Neuronal stem cell (in vitro differentiated cells): Measurements from ENCODE around the gene ABCB11.

ENCODE experiments used
- DNase-seq: peaks from one replicate; pipeline ENCODE4 v3.0.0-alpha.2; 2013; ENCODE audit warnings: low spot score
- H2AFZ ChIP-seq: one replicate; pipeline ENCODE4 v1.6.1; 2013; ENCODE audit warnings: mild to moderate bottlenecking, low read length, inconsistent platforms
- H2AK5ac ChIP-seq: 2 replicates; pipeline ENCODE4 v1.6.1; 2013; ENCODE audit warnings: low read depth, mild to moderate bottlenecking, inconsistent platforms, low read length, moderate library complexity, mixed read lengths
- H2BK120ac ChIP-seq: 2 replicates; pipeline ENCODE4 v1.6.1; 2013; ENCODE audit warnings: low read depth, mild to moderate bottlenecking, inconsistent platforms, low read length, moderate library complexity, mixed read lengths
- H2BK12ac ChIP-seq: one replicate; pipeline ENCODE4 v1.6.1; 2013; ENCODE audit warnings: low read length, inconsistent platforms
- H2BK15ac ChIP-seq: 2 replicates; pipeline ENCODE4 v1.6.1; 2013; ENCODE audit warnings: mild to moderate bottlenecking, low read length, inconsistent platforms, mixed read lengths
- H2BK5ac ChIP-seq: one replicate; pipeline ENCODE4 v1.6.1; 2013; ENCODE audit warnings: inconsistent platforms, mild to moderate bottlenecking, low read length, moderate library complexity
- H3K14ac ChIP-seq: one replicate; pipeline ENCODE4 v1.6.1; 2013; ENCODE audit warnings: low read length, inconsistent platforms
- H3K18ac ChIP-seq: 2 replicates; pipeline ENCODE4 v1.6.1; 2013; ENCODE audit warnings: low read length, inconsistent platforms
- H3K23ac ChIP-seq: 2 replicates; pipeline ENCODE4 v1.6.1; 2013; ENCODE audit warnings: low read depth, mild to moderate bottlenecking, mixed read lengths, low read length, inconsistent platforms; ENCODE audit not compliant: poor library complexity
- H3K27ac ChIP-seq: replicated peaks from 3 replicates; pipeline ENCODE4 v1.5.1; 2013; ENCODE audit warnings: low read length, inconsistent platforms
- H3K27me3 ChIP-seq, 3 experiments: 2 replicates each; pipeline ENCODE4 v1.6.1; 2013; ENCODE audit warnings: low read length in 3 of 3, mild to moderate bottlenecking in 2 of 3, inconsistent platforms in 1 of 3, low read depth in 1 of 3, mixed read lengths in 1 of 3, moderate library complexity in 1 of 3; ENCODE audit not compliant: control insufficient read depth in 3 of 3, insufficient read depth in 3 of 3
- H3K36me3 ChIP-seq, 2 donors: replicated peaks in 1 of 2; 2 replicates each; pipeline ENCODE4 v1.6.1; 2013; ENCODE audit warnings: low read length in 2 of 2; ENCODE audit not compliant: control insufficient read depth in 2 of 2, insufficient read depth in 2 of 2
- H3K4ac ChIP-seq: 2 replicates; pipeline ENCODE4 v1.6.1; 2013; ENCODE audit warnings: inconsistent platforms, mild to moderate bottlenecking, low read length, moderate library complexity
- H3K4me1 ChIP-seq, 2 donors: 1 replicate in 1 of 2; 2 replicates in 1 of 2; pipeline ENCODE4 v1.6.1; 2013; ENCODE audit warnings: low read length in 2 of 2, low read depth in 1 of 2; ENCODE audit not compliant: control insufficient read depth in 2 of 2, insufficient read depth in 1 of 2
- H3K4me2 ChIP-seq: one replicate; pipeline ENCODE4 v1.6.1; 2013; ENCODE audit warnings: mild to moderate bottlenecking, low read length, inconsistent platforms; ENCODE audit not compliant: insufficient read depth, poor library complexity, severe bottlenecking
- H3K4me3 ChIP-seq, 2 donors: 2 replicates each; pipeline ENCODE4 v1.5.1; 2013; ENCODE audit warnings: low read length in 2 of 2, mild to moderate bottlenecking in 2 of 2, inconsistent platforms in 1 of 2, moderate library complexity in 1 of 2
- H3K79me1 ChIP-seq: one replicate; pipeline ENCODE4 v1.6.1; 2013; ENCODE audit warnings: low read depth, mild to moderate bottlenecking, inconsistent platforms, low read length, moderate library complexity
- H3K9ac ChIP-seq: one replicate; pipeline ENCODE4 v1.6.1; 2013; ENCODE audit warnings: mild to moderate bottlenecking, low read depth, low read length, inconsistent platforms; ENCODE audit not compliant: poor library complexity
- H3K9me3 ChIP-seq, 2 donors: replicated peaks in 1 of 2; 2 replicates each; pipeline versions ENCODE3 to v1.6.1; 2013; ENCODE audit warnings: low read length in 2 of 2, mild to moderate bottlenecking in 2 of 2, inconsistent platforms in 1 of 2, low read depth in 1 of 2, mixed read lengths in 1 of 2, moderate library complexity in 1 of 2; ENCODE audit not compliant: control insufficient read depth in 2 of 2, insufficient read depth in 1 of 2
- H4K8ac ChIP-seq: one replicate; pipeline ENCODE4 v1.6.1; 2013; ENCODE audit warnings: low read depth, mild to moderate bottlenecking, inconsistent platforms, low read length, moderate library complexity
- H4K91ac ChIP-seq: one replicate; pipeline ENCODE4 v1.6.1; 2013; ENCODE audit warnings: low read length, low read depth, mild to moderate bottlenecking, inconsistent platforms; ENCODE audit not compliant: poor library complexity
- WGBS, 2 donors: extraction: QIAGEN DNeasy Blood & Tissue Kit; methylation state at CpG; one replicate each; pipeline ENCODE4 v1.1.7; 2013; ENCODE audit warnings: missing lambda C conversion rate in 2 of 2, mixed read lengths in 1 of 2; ENCODE audit not compliant: insufficient read length in 2 of 2, insufficient replicate concordance in 1 of 2; ENCODE audit errors: extremely low coverage in 2 of 2; 5-methylcytosine and 5-hydroxymethylcytosine counted together

The ABCB11 gene

GRCh38 chr2:169073211-169073962 lies 42.3 kb upstream of the ABCB11 start:
- H3K9me3 ChIP-seq, result no peaks in the 10 kb centered on the region
- H4K8ac ChIP-seq, result no peak overlapping the region
- WGBS, 2 donors, result no CpG with 5 or more reads among the region's 3 CpGs
- DNase-seq, result no peak
- no peak overlapping the region for H3K9ac ChIP-seq
- H3K23ac ChIP-seq, result no peak overlapping the region
- H3K4ac ChIP-seq, result no peak overlapping the region
- no peaks in the 10 kb centered on the region for H3K36me3 ChIP-seq
- H4K91ac ChIP-seq, result no peak overlapping the region
- H3K27me3 ChIP-seq, result peaks cover 0 to 5% (median 0%) of the 10 kb centered on the region in 3 experiments
- no peak overlapping the region for H2BK120ac ChIP-seq
- no peak overlapping the region for H3K4me3 ChIP-seq
- no peak overlapping the region for H3K4me2 ChIP-seq
- H2BK5ac ChIP-seq, result no peak overlapping the region
- H3K4me1 ChIP-seq, result no peaks in the 10 kb centered on the region
- no peak overlapping the region for H3K18ac ChIP-seq
- H2BK12ac ChIP-seq, result no peak overlapping the region
- no peak overlapping the region for H2AK5ac ChIP-seq
- no peak overlapping the region for H3K27ac ChIP-seq
- H2AFZ ChIP-seq, result no peak overlapping the region
- H2BK15ac ChIP-seq, result no peak overlapping the region
- H3K14ac ChIP-seq, result no peak overlapping the region
- H3K79me1 ChIP-seq, result no peaks in the 10 kb centered on the region

- H3K79me1 ChIP-seq, result no peaks in the 10 kb centered on the region
- H2AFZ ChIP-seq, result no peak overlapping the region
- no peaks in the 10 kb centered on the region for H3K9me3 ChIP-seq
- H3K27me3 ChIP-seq, result no peaks in the 10 kb centered on the region
- H3K23ac ChIP-seq, result no peak overlapping the region
- H3K4ac ChIP-seq, result no peak overlapping the region
- H3K18ac ChIP-seq, result no peak overlapping the region
- H2BK12ac ChIP-seq, result no peak overlapping the region
- H2BK120ac ChIP-seq, result no peak overlapping the region
- no peak overlapping the region for H4K8ac ChIP-seq
- no peak overlapping the region for H3K4me2 ChIP-seq
- no peaks in the 10 kb centered on the region for H3K4me1 ChIP-seq
- no peak overlapping the region for H3K4me3 ChIP-seq
- H2AK5ac ChIP-seq, result no peak overlapping the region
- H3K27ac ChIP-seq, result no peak overlapping the region
- no peak overlapping the region for H2BK5ac ChIP-seq
- H2BK15ac ChIP-seq, result no peak overlapping the region
- H3K14ac ChIP-seq, result no peak overlapping the region
- H3K36me3 ChIP-seq, result no peaks in the 10 kb centered on the region
- DNase-seq, result no peak
- no peak overlapping the region for H4K91ac ChIP-seq
- no CpG with 5 or more reads among the region's 4 CpGs for WGBS, 2 donors
- no peak overlapping the region for H3K9ac ChIP-seq
Observed at GRCh38 chr2:169072163-169072925, 41.2 kb upstream of the ABCB11 start.

GRCh38 chr2:169071455-169071854 lies 40.3 kb upstream of the ABCB11 start:
- no peak overlapping the region for H2BK5ac ChIP-seq
- H3K27ac ChIP-seq, result no peak overlapping the region
- WGBS, 2 donors, result no CpG with 5 or more reads among the region's 5 CpGs
- H3K4me1 ChIP-seq, result no peaks in the 10 kb centered on the region
- no peak overlapping the region for H4K91ac ChIP-seq
- H2BK120ac ChIP-seq, result no peak overlapping the region
- H3K4me2 ChIP-seq, result no peak overlapping the region
- H4K8ac ChIP-seq, result no peak overlapping the region
- H2BK15ac ChIP-seq, result no peak overlapping the region
- no peak overlapping the region for H3K23ac ChIP-seq
- H3K9me3 ChIP-seq, result no peaks in the 10 kb centered on the region
- no peak overlapping the region for H3K4ac ChIP-seq
- no peak overlapping the region for H3K14ac ChIP-seq
- H2AFZ ChIP-seq, result no peak overlapping the region
- H2AK5ac ChIP-seq, result no peak overlapping the region
- H3K27me3 ChIP-seq, result no peaks in the 10 kb centered on the region
- H3K18ac ChIP-seq, result no peak overlapping the region
- no peak overlapping the region for H3K4me3 ChIP-seq
- no peak for DNase-seq
- H2BK12ac ChIP-seq, result no peak overlapping the region
- H3K9ac ChIP-seq, result no peak overlapping the region
- H3K36me3 ChIP-seq, result no peaks in the 10 kb centered on the region
- no peaks in the 10 kb centered on the region for H3K79me1 ChIP-seq

GRCh38 chr2:169069833-169070232 lies 38.7 kb upstream of the ABCB11 start:
- Histone ChIP-seq H2BK15ac (no peak overlapping the region), H3K79me1 (no peaks in the 10 kb centered on the region), H3K27me3 (no peaks in the 10 kb centered on the region), H3K27ac (no peak overlapping the region), H2AFZ (no peak overlapping the region), H2BK5ac (no peak overlapping the region), H2BK12ac (no peak overlapping the region), H2AK5ac (no peak overlapping the region), H3K4me2 (no peak overlapping the region), H3K4ac (no peak overlapping the region), H4K8ac (no peak overlapping the region), H3K23ac (no peak overlapping the region), H3K36me3 (no peaks in the 10 kb centered on the region), H2BK120ac (no peak overlapping the region), H3K14ac (no peak overlapping the region), H3K9ac (no peak overlapping the region), H3K18ac (no peak overlapping the region), H3K4me1 (no peaks in the 10 kb centered on the region), H4K91ac (no peak overlapping the region), H3K4me3 (no peak overlapping the region), H3K9me3 (no peaks in the 10 kb centered on the region)
- no CpG with 5 or more reads among the region's 2 CpGs for WGBS, 2 donors
- DNase-seq, result no peak
